ENCODE results near the gene POU2F2. TPM values are rescaled to one million over a fixed set of nuclear protein-coding genes. Genes with fewer than 3 reads are reported as not detected.
A peak's percentile ranks its signal among the peaks of the same experiment; 100 is the strongest.

Gene POU2F2
- total RNA-seq, 1 experiment from 2014 or later: 6.0 TPM

DNA sequence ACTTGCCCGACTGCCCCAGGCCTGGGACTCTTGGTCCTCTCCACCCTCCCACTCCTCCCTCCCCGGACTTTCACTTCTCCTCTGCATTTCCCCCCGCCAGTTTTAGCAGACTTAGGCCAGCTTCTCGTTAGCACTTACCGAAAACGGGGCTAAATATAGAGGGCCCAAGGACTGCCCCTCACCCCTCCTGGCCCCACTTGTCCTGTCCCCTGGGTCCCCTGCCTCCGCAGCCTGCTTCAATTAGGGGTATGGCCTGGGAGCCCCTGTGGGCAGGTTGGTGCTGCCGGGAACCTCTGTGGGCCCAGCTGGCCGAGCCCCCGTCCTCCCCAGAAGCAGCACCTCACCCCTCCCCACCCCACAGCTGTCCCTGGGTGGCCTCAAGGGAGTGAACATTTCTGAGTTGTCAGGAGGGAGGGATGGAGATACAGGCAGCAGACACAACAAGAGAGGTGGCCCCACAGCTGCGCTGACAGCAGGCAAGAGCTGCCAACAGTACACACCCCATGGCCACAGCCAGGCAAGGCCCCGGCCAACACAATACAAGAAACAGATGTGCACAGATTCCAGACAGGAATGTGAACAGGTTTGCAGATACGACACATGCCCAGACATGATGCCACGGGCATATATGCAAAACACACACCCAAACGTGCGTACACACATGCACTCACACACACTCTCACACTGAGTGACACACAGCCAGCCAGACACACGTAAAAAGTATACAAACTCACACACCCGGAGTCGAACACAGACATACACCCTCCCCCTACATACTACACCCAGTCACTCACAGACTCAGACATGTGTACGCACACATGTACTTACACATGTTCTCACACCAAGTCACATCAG lies 2.6 kb downstream of the POU2F2 start (continued):
- TF ChIP-seq, protein P1, sequence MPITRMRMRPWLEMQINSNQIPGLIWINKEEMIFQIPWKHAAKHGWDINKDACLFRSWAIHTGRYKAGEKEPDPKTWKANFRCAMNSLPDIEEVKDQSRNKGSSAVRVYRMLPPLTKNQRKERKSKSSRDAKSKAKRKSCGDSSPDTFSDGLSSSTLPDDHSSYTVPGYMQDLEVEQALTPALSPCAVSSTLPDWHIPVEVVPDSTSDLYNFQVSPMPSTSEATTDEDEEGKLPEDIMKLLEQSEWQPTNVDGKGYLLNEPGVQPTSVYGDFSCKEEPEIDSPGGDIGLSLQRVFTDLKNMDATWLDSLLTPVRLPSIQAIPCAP (CRISPR knock-in tag; IDR thresholded peaks at IDR 0.05): no peak
- TF ChIP-seq ZNF317 (CRISPR knock-in tag; IDR thresholded peaks at IDR 0.05; ENCODE audit: borderline replicate concordance, low read depth) (no peak), ZNF416 (CRISPR knock-in tag; IDR thresholded peaks at IDR 0.05) (no peak)

DNA sequence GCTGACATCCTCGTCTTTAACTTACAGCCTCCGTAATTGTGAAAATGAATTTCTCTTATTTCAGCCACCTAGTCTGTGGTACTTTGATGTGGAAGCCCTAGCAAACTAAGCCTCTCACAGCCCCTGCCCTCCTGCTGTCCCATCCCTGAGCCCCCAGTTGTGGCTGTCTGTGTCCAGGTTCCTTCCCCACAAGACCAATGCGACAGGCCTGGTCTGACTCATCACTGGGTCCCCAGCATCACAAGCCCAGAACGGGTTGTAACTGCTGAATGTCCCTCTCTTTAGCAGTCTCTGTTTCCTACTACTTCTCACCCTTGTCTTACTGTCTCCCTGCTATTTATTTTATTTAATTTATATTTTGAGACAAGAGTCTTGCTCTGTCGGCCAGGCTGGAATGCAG lies 5.7 kb downstream of the POU2F2 start:
- Mint-ChIP-seq H3K27ac (no peak overlapping the region), H3K9me3 (peaks cover 4% of the 10 kb centered on the region), H3K36me3 (peaks cover 3% of the 10 kb centered on the region; the same call in 1 of the 2 replicates), H3K27me3 (ENCODE audit: low read depth) (peaks cover 9% of the 10 kb centered on the region), H3K4me3 (no peak overlapping the region), H3K4me1 (peaks cover 6% of the 10 kb centered on the region)
- DNase-seq (ENCODE audit: low spot score): no peak
- ChIA-PET POLR2A (no interaction called here), CTCF (interaction anchor here (1.1 to 2.0 kb wide), 2 partner anchors 18 to 49 kb away, joined by 3 to 9 read pairs; no protein-coding TSS in a partner anchor)
- no peak for ATAC-seq
- TF ChIP-seq, protein P2, sequence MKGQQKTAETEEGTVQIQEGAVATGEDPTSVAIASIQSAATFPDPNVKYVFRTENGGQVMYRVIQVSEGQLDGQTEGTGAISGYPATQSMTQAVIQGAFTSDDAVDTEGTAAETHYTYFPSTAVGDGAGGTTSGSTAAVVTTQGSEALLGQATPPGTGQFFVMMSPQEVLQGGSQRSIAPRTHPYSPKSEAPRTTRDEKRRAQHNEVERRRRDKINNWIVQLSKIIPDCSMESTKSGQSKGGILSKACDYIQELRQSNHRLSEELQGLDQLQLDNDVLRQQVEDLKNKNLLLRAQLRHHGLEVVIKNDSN (CRISPR knock-in tag; IDR thresholded peaks at IDR 0.05): no peak
- TF ChIP-seq PRRX2 (CRISPR knock-in tag; IDR thresholded peaks at IDR 0.05) (no peak), ZNF263 (CRISPR knock-in tag; IDR thresholded peaks at IDR 0.05; ENCODE audit: low read depth) (no peak), OVOL2 (CRISPR knock-in tag; IDR thresholded peaks at IDR 0.05; ENCODE audit: borderline replicate concordance) (no peak)
- TF ChIP-seq, protein P3, sequence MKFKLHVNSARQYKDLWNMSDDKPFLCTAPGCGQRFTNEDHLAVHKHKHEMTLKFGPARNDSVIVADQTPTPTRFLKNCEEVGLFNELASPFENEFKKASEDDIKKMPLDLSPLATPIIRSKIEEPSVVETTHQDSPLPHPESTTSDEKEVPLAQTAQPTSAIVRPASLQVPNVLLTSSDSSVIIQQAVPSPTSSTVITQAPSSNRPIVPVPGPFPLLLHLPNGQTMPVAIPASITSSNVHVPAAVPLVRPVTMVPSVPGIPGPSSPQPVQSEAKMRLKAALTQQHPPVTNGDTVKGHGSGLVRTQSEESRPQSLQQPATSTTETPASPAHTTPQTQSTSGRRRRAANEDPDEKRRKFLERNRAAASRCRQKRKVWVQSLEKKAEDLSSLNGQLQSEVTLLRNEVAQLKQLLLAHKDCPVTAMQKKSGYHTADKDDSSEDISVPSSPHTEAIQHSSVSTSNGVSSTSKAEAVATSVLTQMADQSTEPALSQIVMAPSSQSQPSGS (CRISPR knock-in tag; IDR thresholded peaks at IDR 0.05; ENCODE audit: borderline replicate concordance, low read depth): no peak
- TF ChIP-seq, protein P4, sequence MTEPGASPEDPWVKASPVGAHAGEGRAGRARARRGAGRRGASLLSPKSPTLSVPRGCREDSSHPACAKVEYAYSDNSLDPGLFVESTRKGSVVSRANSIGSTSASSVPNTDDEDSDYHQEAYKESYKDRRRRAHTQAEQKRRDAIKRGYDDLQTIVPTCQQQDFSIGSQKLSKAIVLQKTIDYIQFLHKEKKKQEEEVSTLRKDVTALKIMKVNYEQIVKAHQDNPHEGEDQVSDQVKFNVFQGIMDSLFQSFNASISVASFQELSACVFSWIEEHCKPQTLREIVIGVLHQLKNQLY (CRISPR knock-in tag; IDR thresholded peaks at IDR 0.05): no peak

DNA sequence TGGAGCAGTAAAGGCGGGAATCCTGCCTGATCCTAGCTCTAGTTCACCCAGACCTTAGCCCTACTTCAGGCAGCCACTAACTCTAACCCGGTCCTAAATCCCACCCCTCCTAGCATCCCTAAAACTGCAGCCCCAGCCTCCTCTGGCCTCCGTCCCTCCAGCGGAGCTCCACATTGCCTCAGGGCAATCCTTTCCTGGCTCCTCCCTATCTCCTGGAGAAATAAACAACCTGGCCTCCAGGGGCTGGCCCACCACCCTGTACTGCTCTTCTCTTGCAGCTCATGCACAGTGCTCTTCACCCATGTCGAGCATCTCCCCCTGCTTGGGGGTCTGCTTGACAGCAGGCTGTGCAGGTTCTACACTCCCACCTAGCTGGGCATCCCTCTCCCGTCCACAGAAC lies 6.7 kb downstream of the POU2F2 start:
- ChIA-PET POLR2A (no interaction called here), CTCF (interaction anchor here (0.5 to 3.6 kb wide), 11 partner anchors 8 to 183 kb away, joined by 3 to 34 read pairs (median 5); partner anchors contain the start of gene GSK3A)
- no peak overlapping the region for H3K27ac Mint-ChIP-seq
- H3K4me3 Mint-ChIP-seq: no peak overlapping the region
- H3K9me3 Mint-ChIP-seq: peaks cover 4% of the 10 kb centered on the region
- ATAC-seq: peak; percentile 51
- peaks cover 3% of the 10 kb centered on the region; the same call in 1 of the 2 replicates for H3K36me3 Mint-ChIP-seq
- no peak for DNase-seq (ENCODE audit: low spot score)
- 0 out of 2 replicates have a peak, but pooled peaks cover 4% of the 10 kb centered on the region for H3K27me3 Mint-ChIP-seq (ENCODE audit: low read depth)
- peaks cover 12% of the 10 kb centered on the region for H3K4me1 Mint-ChIP-seq
- TF ChIP-seq ZNF317 (CRISPR knock-in tag; IDR thresholded peaks at IDR 0.05; ENCODE audit: borderline replicate concordance, low read depth) (no peak), ZNF263 (CRISPR knock-in tag; IDR thresholded peaks at IDR 0.05; ENCODE audit: low read depth) (no peak), ELF4 (CRISPR knock-in tag; IDR thresholded peaks at IDR 0.05; ENCODE audit: low read depth) (no peak), TCF7 (CRISPR knock-in tag; IDR thresholded peaks at IDR 0.05; ENCODE audit: low read depth) (no peak), NFYB (CRISPR knock-in tag; conservative IDR thresholded peaks at IDR 0.05; ENCODE audit: low read depth) (no peak), NR1H2 (CRISPR knock-in tag; IDR thresholded peaks at IDR 0.05) (no peak), IRF2 (CRISPR knock-in tag; IDR thresholded peaks at IDR 0.05; ENCODE audit: borderline replicate concordance, low read depth) (no peak)
- TF ChIP-seq, protein P5, sequence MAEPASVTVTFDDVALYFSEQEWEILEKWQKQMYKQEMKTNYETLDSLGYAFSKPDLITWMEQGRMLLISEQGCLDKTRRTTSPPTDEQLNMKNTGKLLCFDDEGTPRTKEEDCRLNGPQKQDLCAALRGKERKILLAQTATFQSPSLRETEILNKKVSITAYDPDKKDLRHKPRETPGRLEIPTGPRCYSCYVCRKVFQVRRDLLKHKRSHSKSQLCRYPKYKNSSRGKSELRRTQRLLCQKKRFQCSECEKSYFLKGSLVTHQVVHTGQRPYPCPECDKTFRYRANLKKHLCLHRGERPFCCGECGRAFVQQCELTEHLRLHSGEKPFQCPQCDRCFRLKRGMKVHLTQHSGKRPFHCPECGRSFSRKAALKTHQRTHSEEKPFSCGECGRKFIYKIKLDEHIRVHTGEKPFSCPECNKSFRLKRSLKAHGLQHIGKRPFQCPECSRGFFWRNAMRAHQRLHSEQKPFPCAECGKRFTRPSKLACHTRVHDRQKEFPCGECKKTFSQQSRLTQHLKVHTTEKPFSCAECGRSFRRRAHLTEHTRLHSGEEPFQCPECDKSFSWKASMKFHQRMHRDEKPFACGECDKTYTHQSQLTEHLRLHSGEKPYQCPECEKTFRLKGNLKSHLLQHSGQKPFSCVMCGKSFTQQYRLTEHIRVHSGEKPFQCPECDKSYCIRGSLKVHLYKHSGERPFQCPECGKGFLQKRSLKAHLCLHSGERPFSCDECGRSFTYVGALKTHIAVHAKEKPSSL (CRISPR knock-in tag; conservative IDR thresholded peaks at IDR 0.05): no peak
- TF ChIP-seq, protein P3 (CRISPR knock-in tag; IDR thresholded peaks at IDR 0.05; ENCODE audit: borderline replicate concordance, low read depth): no peak
- TF ChIP-seq, protein P6, sequence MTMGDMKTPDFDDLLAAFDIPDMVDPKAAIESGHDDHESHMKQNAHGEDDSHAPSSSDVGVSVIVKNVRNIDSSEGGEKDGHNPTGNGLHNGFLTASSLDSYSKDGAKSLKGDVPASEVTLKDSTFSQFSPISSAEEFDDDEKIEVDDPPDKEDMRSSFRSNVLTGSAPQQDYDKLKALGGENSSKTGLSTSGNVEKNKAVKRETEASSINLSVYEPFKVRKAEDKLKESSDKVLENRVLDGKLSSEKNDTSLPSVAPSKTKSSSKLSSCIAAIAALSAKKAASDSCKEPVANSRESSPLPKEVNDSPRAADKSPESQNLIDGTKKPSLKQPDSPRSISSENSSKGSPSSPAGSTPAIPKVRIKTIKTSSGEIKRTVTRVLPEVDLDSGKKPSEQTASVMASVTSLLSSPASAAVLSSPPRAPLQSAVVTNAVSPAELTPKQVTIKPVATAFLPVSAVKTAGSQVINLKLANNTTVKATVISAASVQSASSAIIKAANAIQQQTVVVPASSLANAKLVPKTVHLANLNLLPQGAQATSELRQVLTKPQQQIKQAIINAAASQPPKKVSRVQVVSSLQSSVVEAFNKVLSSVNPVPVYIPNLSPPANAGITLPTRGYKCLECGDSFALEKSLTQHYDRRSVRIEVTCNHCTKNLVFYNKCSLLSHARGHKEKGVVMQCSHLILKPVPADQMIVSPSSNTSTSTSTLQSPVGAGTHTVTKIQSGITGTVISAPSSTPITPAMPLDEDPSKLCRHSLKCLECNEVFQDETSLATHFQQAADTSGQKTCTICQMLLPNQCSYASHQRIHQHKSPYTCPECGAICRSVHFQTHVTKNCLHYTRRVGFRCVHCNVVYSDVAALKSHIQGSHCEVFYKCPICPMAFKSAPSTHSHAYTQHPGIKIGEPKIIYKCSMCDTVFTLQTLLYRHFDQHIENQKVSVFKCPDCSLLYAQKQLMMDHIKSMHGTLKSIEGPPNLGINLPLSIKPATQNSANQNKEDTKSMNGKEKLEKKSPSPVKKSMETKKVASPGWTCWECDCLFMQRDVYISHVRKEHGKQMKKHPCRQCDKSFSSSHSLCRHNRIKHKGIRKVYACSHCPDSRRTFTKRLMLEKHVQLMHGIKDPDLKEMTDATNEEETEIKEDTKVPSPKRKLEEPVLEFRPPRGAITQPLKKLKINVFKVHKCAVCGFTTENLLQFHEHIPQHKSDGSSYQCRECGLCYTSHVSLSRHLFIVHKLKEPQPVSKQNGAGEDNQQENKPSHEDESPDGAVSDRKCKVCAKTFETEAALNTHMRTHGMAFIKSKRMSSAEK (CRISPR knock-in tag; IDR thresholded peaks at IDR 0.05; ENCODE audit: borderline replicate concordance): no peak
- TF ChIP-seq, protein P7, sequence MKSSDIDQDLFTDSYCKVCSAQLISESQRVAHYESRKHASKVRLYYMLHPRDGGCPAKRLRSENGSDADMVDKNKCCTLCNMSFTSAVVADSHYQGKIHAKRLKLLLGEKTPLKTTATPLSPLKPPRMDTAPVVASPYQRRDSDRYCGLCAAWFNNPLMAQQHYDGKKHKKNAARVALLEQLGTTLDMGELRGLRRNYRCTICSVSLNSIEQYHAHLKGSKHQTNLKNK (CRISPR knock-in tag; IDR thresholded peaks at IDR 0.05): no peak

Measured in WTC11 (cell line).